HCT116 (cell line): Measurements from ENCODE around the gene MRPL49. TPM values are rescaled to one million over a fixed set of nuclear protein-coding genes. Genes with fewer than 3 reads are reported as not detected.

Experiments used
- ATAC-seq: fragments of 200-7000 bp; cut with Tn5 transposase; 2 replicates; pipeline ENCODE4 v1.9.1; 2020; ENCODE audit warnings: mild to moderate bottlenecking, moderate library complexity
- BruUV-seq: library from RNA; stranded (reverse); fragments of 400-500 nt; replicated peaks from 2 replicates; lab custom pipeline; 2021; lab: Mats Ljungman, UMichigan
- CTCF ChIA-PET: fragments of 300-600 bp; sonication (Branson Sonifier 250); formaldehyde crosslinking; loops from one replicate; lab custom pipeline; 2021; ENCODE audit warnings: antibody characterized with exemption; lab: Charles Lee
- POLR2A ChIA-PET: fragments of 300-600, 350-600 bp; sonication (Branson Sonifier 250); formaldehyde crosslinking; loops from one replicate; lab custom pipeline; 2021; ENCODE audit warnings: antibody characterized with exemption; lab: Charles Lee
- RAD21 ChIA-PET, 2 experiments: fragments of 300-600 bp; sonication (Branson Sonifier 250); formaldehyde crosslinking; loops; one replicate each; lab custom pipeline; 2023; ENCODE audit warnings: low total read pairs in 2 of 2; ENCODE audit not compliant: uncharacterized antibody in 2 of 2, unreplicated experiment in 2 of 2, low non-redundant PET in 1 of 2; lab: Charles Lee
- DNase-seq: peaks from one replicate; pipeline ENCODE4 v3.0.0-alpha.2; 2010; ENCODE audit warnings: low read depth, low spot score
- H2AFZ ChIP-seq: fragments of 200-600 bp; shearing (Covaris generic), sonication (generic); 2 replicates; pipeline ENCODE4 v1.6.1; 2017; ENCODE audit warnings: low read depth, mixed run types, mixed read lengths, antibody characterized with exemption, low read length; ENCODE audit not compliant: poor library complexity, severe bottlenecking
- H3K27ac ChIP-seq: 2 replicates; pipeline ENCODE4 v1.5.1; 2012; ENCODE audit warnings: low read depth, low read length
- H3K27me3 ChIP-seq: fragments of 200-600 bp; sonication (generic); 2 replicates; pipeline ENCODE4 v1.6.1; 2016; ENCODE audit warnings: mixed run types, low read length, mixed read lengths; ENCODE audit not compliant: insufficient read depth
- H3K36me3 ChIP-seq, 2 experiments: fragments of 200-500 bp in 1 of 2; fragments of 200-600 bp in 1 of 2; sonication (Bioruptor generic) in 1 of 2; sonication (generic) in 1 of 2; 2 replicates each; pipeline versions ENCODE4 v1.5.1 to v1.6.1; 2014 to 2016; ENCODE audit warnings: low read length in 2 of 2, inconsistent platforms in 1 of 2, mixed read lengths in 1 of 2, mixed run types in 1 of 2; ENCODE audit not compliant: insufficient read depth in 2 of 2, control insufficient read depth in 1 of 2
- H3K4me1 ChIP-seq, 2 experiments: fragments of 200-600 bp in 1 of 2; sonication (generic) in 1 of 2; 2 replicates each; pipeline versions ENCODE4 v1.5.1 to v1.6.1; 2012 to 2017; ENCODE audit warnings: low read length in 2 of 2, inconsistent platforms in 1 of 2, mild to moderate bottlenecking in 1 of 2, mixed read lengths in 1 of 2, mixed run types in 1 of 2, moderate library complexity in 1 of 2; ENCODE audit not compliant: insufficient read depth in 2 of 2, control insufficient read depth in 1 of 2
- H3K4me2 ChIP-seq: fragments of 200-600 bp; sonication (generic); 2 replicates; pipeline ENCODE4 v1.6.1; 2017; ENCODE audit warnings: mixed run types, low read length, mixed read lengths
- H3K4me3 ChIP-seq, 2 experiments: fragments of 200-600 bp in 1 of 2; sonication (generic) in 1 of 2; replicated peaks in 1 of 2; 2 replicates each; pipeline ENCODE4 v1.5.1; 2011 to 2016; ENCODE audit warnings: low read length in 2 of 2, control low read depth in 1 of 2, low read depth in 1 of 2, mild to moderate bottlenecking in 1 of 2, mixed read lengths in 1 of 2, mixed run types in 1 of 2
- H3K79me2 ChIP-seq: fragments of 200-600 bp; sonication (generic); 2 replicates; pipeline ENCODE4 v1.6.1; 2017; ENCODE audit warnings: mild to moderate bottlenecking, mixed run types, low read length, moderate library complexity, mixed read lengths; ENCODE audit not compliant: insufficient read depth
- H3K9ac ChIP-seq: fragments of 200-600 bp; sonication (generic); 2 replicates; pipeline ENCODE4 v1.6.1; 2016; ENCODE audit warnings: low read length, mixed read lengths
- H3K9me2 ChIP-seq: fragments of 200-600 bp; sonication (generic), shearing (Covaris generic); 2 replicates; pipeline ENCODE4 v1.6.1; 2017; ENCODE audit warnings: mixed run types, mild to moderate bottlenecking, moderate library complexity; ENCODE audit not compliant: insufficient read depth
- H3K9me3 ChIP-seq, 2 experiments: fragments of 200-500 bp in 1 of 2; fragments of 200-600 bp in 1 of 2; sonication (Bioruptor generic) in 1 of 2; sonication (generic) in 1 of 2; 2 replicates each; pipeline ENCODE4 v1.6.1; 2014 to 2017; ENCODE audit warnings: low read length in 2 of 2, mixed read lengths in 2 of 2, inconsistent platforms in 1 of 2, low read depth in 1 of 2, mild to moderate bottlenecking in 1 of 2, mixed run types in 1 of 2, moderate library complexity in 1 of 2; ENCODE audit not compliant: control insufficient read depth in 1 of 2, insufficient read depth in 1 of 2
- H4K20me1 ChIP-seq: fragments of 200-600 bp; sonication (generic), shearing (Covaris generic); 2 replicates; pipeline ENCODE4 v1.6.1; 2017; ENCODE audit warnings: mixed run types, mild to moderate bottlenecking, moderate library complexity; ENCODE audit not compliant: insufficient read depth
- ATF3 ChIP-seq: IDR thresholded peaks from 2 replicates; pipeline ENCODE4 v1.6.1; 2012
- CBX3 ChIP-seq: IDR thresholded peaks from 2 replicates; pipeline ENCODE4 v1.6.1; 2012; ENCODE audit warnings: low read depth
- CEBPB ChIP-seq: IDR thresholded peaks from 2 replicates; pipeline ENCODE4 v1.6.1; 2012; ENCODE audit warnings: low read depth
- EGR1 ChIP-seq: IDR thresholded peaks from 2 replicates; pipeline ENCODE4 v1.6.1; 2012; ENCODE audit warnings: low read depth
- ELF1 ChIP-seq: IDR thresholded peaks from 2 replicates; pipeline ENCODE4 v1.6.1; 2012; ENCODE audit warnings: low read depth, borderline replicate concordance
- EZH2 ChIP-seq: fragments of 200-600 bp; sonication (generic); IDR thresholded peaks from 2 replicates; pipeline ENCODE4 v1.6.1; 2017; ENCODE audit warnings: antibody characterized with exemption, mixed run types
- EZH2phosphoT487 ChIP-seq: fragments of 200-600 bp; IDR thresholded peaks from 2 replicates; pipeline ENCODE4 v1.6.1; 2018; ENCODE audit warnings: antibody characterized with exemption, borderline replicate concordance
- FOSL1 ChIP-seq: IDR thresholded peaks from 2 replicates; pipeline ENCODE4 v1.6.1; 2012; ENCODE audit warnings: low read depth
- MAX ChIP-seq: IDR thresholded peaks from 2 replicates; pipeline ENCODE4 v1.6.1; 2012
- POLR2A ChIP-seq: IDR thresholded peaks from 2 replicates; pipeline ENCODE4 v1.7.0; 2011; ENCODE audit warnings: borderline replicate concordance; ENCODE audit not compliant: insufficient read depth, insufficient read length; ENCODE audit errors: extremely low read depth
- POLR2AphosphoS5 ChIP-seq: IDR thresholded peaks from 2 replicates; pipeline ENCODE4 v1.6.1; 2011; ENCODE audit warnings: mild to moderate bottlenecking, low read depth, low read length, moderate library complexity
- RAD21 ChIP-seq: IDR thresholded peaks from 2 replicates; pipeline ENCODE4 v1.6.1; 2012; ENCODE audit warnings: low read depth, mild to moderate bottlenecking
- SIN3A ChIP-seq: IDR thresholded peaks from 2 replicates; pipeline ENCODE4 v1.6.1; 2012; ENCODE audit warnings: low read depth
- SRF ChIP-seq: IDR thresholded peaks from 2 replicates; pipeline ENCODE4 v1.6.1; 2012; ENCODE audit warnings: low read depth
- TCF7L2 ChIP-seq: IDR thresholded peaks from 2 replicates; pipeline ENCODE4 v1.7.0; 2011; ENCODE audit warnings: borderline replicate concordance, inconsistent platforms; ENCODE audit not compliant: insufficient read depth, insufficient read length; ENCODE audit errors: extremely low read depth
- YY1 ChIP-seq: IDR thresholded peaks from 2 replicates; pipeline ENCODE4 v1.6.1; 2011; ENCODE audit warnings: low read length, low read depth, moderate library complexity, mild to moderate bottlenecking; ENCODE audit not compliant: insufficient replicate concordance; ENCODE audit errors: extremely low read depth
- ZFX ChIP-seq: fragments of 450-650 bp; IDR thresholded peaks from 2 replicates; pipeline ENCODE4 v1.6.1; 2017
- ZNF274 ChIP-seq: fragments of 200-500 bp; sonication (Bioruptor generic); IDR thresholded peaks from 2 replicates; pipeline ENCODE4 v1.6.1; 2014; ENCODE audit warnings: mild to moderate bottlenecking, low read depth, low read length, inconsistent platforms
- intact Hi-C: fragments of 100-400 bp; cut with micrococcal nuclease; formaldehyde crosslinking; loops from 2 replicates; pipeline ENCODE4 v1.10.0; 2022
- total RNA-seq: library from RNA; stranded (reverse); gene quantifications from one replicate; pipeline ENCODE4 v1.2.1, GENCODE V29; 2021; ENCODE audit not compliant: unreplicated experiment
- TF ChIP-seq, protein P1 (sequence below): IDR thresholded peaks from 2 replicates; pipeline ENCODE4 v1.6.1; 2011; ENCODE audit warnings: mild to moderate bottlenecking, low read length, moderate library complexity; ENCODE audit not compliant: insufficient replicate concordance; ENCODE audit errors: extremely low read depth

MRPL49 gene
- total RNA-seq, 1 experiment from 2014 or later: 77.5 TPM

DNA sequence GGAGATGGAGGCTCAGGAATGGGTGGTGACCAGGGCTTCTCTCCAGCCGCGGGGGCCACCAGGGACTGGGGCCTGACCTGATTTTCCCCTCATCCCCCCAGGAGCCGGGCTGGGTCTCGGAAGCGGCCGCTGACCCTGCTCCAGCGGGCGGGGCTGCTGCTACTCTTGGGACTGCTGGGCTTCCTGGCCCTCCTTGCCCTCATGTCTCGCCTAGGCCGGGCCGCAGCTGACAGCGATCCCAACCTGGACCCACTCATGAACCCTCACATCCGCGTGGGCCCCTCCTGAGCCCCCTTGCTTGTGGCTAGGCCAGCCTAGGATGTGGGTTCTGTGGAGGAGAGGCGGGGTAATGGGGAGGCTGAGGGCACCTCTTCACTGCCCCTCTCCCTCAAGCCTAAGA is 34.3 kb upstream of the MRPL49 start:
- Histone ChIP-seq H3K27ac (no peak overlapping the region), H3K9me2 (no peaks in the 10 kb centered on the region), H3K79me2 (peaks cover 16% of the 10 kb centered on the region), H3K4me1 (peaks cover 4 to 12% of the 10 kb centered on the region in 2 experiments; a peak in 3 of 4 replicates), H3K4me3 (no peak overlapping the region), H3K4me2 (no peak overlapping the region), H4K20me1 (no peaks in the 10 kb centered on the region), H3K36me3 (peaks cover 0 to 18% of the 10 kb centered on the region in 2 experiments; a peak in 1 of 4 replicates), H3K9me3 (no peaks in the 10 kb centered on the region), H3K27me3 (no peaks in the 10 kb centered on the region)
- no peak for ATAC-seq
- ChIA-PET CTCF (no interaction called here), POLR2A (no interaction called here)
- BruUV-seq: no TSS peak
- DNase-seq: no peak
- TF ChIP-seq ZFX: no peak
- TF ChIP-seq EZH2: no peak
- TF ChIP-seq POLR2A: no peak
- TF ChIP-seq SIN3A: no peak
- no peak for TF ChIP-seq ATF3
- no peak for TF ChIP-seq RAD21
- no peak for TF ChIP-seq YY1
- no peak for TF ChIP-seq EGR1
- no peak for TF ChIP-seq TCF7L2
- no peak for TF ChIP-seq CBX3
- TF ChIP-seq POLR2AphosphoS5: no peak
- TF ChIP-seq ELF1: no peak
- no peak for TF ChIP-seq MAX
- TF ChIP-seq EZH2phosphoT487: no peak
- TF ChIP-seq ZNF274: no peak
- TF ChIP-seq CEBPB: no peak
- no peak for TF ChIP-seq SRF
- TF ChIP-seq, protein P1, sequence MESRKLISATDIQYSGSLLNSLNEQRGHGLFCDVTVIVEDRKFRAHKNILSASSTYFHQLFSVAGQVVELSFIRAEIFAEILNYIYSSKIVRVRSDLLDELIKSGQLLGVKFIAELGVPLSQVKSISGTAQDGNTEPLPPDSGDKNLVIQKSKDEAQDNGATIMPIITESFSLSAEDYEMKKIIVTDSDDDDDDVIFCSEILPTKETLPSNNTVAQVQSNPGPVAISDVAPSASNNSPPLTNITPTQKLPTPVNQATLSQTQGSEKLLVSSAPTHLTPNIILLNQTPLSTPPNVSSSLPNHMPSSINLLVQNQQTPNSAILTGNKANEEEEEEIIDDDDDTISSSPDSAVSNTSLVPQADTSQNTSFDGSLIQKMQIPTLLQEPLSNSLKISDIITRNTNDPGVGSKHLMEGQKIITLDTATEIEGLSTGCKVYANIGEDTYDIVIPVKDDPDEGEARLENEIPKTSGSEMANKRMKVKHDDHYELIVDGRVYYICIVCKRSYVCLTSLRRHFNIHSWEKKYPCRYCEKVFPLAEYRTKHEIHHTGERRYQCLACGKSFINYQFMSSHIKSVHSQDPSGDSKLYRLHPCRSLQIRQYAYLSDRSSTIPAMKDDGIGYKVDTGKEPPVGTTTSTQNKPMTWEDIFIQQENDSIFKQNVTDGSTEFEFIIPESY: no peak
- no peak for TF ChIP-seq FOSL1
- TF ChIP-seq, all 23 proteins: peak for 0
- Histone ChIP-seq H3K9ac (no peak overlapping the region), H2AFZ (no peak overlapping the region)
- intact Hi-C loops: no loop called here
- RAD21 ChIA-PET: no interaction called here
